G401 (cell line): Measurements from ENCODE around the gene MCUB. TPM values are rescaled to one million over a fixed set of nuclear protein-coding genes. Genes with fewer than 3 reads are reported as not detected.

Experiments used
- DNase-seq: peaks from one replicate; pipeline ENCODE4 v3.0.0-alpha.2; 2015; ENCODE audit warnings: low spot score
- in situ Hi-C: cut with HindIII; loops from 2 replicates; pipeline ENCODE4 v1.10.0; 2016; ENCODE audit warnings: low sequenced_read_pairs, mixed read lengths
- total RNA-seq: library from RNA; depleted of rRNA; stranded (reverse); fragments of >200 nt; shearing (Covaris generic); gene quantifications from 2 replicates; pipeline ENCODE4 v1.2.3, GENCODE V29; 2014

MCUB gene
- total RNA-seq, 1 experiment from 2014 or later: 50.2 TPM

DNA sequence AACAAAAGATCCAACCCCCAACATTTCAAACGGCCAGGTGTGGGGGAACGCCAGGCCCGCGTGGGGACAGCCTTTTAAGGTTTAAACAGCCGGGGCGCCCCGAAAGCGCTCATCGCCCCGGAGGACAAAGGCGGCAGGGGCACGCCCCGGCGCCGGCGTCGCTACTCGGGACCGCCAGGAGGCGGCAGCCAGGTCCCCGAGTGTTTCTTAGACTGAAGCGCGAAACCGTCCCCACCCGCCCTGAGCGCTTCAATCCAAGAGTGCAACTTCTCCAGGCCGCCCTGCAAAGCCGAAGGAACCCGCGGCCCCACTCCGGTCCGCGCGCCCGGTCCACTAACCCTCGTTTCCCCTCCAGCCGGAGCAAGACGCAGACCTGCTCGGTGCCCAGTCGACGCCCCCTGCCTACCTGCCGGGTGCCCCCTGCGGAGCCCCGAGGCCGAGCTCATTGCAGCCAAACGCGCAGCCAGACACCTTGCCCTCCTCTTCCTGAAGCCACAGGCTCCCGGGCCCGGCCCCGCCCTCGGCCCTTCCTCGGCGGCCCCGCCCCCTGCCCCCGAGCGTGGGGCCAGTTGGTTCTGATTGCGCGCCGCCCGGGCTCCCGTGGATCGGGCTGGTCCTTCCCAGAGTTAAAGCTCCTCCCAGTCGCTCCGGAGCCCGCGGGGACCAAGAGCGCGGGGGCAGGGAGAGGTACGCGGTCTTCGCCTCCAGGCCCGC is 143.1 kb downstream of the MCUB start, which contains the start of gene CASP6:
TSS of gene CASP6 (minus strand) at position 496 of the 714 bp plus-strand sequence. CDS start at position 446, 50 bp downstream.
- peak; percentile 72 for DNase-seq
- in situ Hi-C loops: no loop called here

DNA sequence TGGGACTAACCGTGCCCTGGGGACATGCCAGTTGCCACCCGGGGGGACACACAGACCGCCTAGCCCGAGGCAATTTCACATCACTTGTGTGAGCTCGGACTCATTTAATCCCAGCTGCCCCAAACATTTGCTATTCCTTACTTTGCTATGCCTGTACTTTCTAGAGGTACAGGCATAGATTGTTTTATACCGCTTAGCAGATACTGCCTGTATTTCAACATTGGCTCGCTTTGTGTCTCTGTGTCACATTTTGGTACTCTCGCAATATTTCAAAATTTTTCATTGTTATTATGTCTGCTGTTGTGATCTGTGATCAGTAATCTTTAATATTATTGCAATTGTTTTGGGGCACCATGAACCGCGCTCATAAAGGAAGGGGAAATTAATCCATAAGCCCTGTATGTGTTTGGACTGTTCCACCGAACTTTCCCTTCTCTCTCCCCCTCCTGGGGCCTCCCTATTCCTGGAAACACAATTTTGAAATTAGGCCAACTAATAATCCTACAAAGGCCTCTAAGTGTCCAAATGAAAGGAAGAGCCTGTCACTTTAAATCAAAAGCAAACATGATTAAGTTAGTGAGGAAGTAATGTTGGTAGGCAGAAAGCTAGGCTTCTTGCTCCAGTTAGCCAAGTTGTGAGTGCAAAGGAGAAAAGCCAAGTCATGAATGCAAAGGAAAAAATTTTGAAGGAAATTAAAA is 143.8 kb downstream of the MCUB start:
- in situ Hi-C loops: no loop called here
- no peak for DNase-seq

DNA sequence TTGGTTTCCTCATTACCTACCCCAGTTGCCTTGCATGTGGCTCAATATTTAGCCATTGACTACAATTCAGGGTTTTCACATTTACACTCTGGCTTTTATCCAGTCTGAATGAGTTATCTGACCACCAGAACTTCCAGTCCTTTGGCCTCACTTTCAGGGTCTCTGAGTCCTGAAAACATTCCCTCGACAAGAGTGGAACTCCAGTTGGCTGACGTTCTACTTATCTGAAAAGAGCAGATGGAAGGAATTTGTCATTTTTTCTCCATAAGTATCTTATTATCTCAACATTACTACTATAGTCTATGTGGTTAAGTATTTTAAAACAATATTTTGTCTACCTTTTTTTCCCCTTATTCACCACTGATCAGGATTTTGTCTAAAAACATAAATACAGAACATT is 148.4 kb downstream of the MCUB start:
- no peak for DNase-seq
- in situ Hi-C loops: no loop called here

DNA sequence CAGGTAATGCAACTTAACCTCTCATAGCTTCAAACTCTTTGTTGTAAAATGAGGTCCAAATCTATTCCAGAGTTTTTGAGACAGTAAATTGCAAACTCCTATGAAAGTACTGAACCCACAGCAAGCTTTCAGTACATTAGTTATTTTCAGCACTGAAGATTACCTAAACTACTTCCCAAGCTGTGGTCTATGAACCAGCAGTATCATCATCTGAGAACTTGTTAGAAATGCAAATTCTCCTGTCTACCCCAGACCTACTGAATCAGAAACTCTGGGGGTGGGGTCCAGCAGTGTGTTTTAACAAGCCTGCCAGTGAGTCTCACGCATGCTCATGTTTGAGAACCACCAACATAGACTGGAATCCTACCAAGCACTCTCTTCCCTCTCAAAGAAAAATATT is 148.9 kb downstream of the MCUB start:
- DNase-seq: no peak
- in situ Hi-C loops: no loop called here

DNA sequence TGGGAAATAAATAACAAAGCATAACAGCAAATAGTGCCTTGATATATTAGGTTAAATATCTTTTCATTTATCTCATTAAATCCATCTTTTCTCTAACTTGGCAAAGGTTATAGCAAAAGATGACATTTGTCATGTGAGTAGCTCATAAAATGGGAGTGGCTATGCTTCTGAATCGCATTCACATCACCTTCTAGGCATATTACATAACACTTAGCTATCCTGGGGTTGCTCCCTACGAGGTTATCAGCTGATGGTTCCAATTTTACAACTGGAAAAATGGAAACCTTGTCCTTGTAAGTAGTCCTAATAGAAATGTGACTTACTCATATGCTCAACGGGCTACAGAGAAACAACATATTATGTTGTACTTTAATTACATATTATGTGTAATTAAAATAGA is 153.5 kb downstream of the MCUB start:
- DNase-seq: no peak
- in situ Hi-C loops: no loop called here

DNA sequence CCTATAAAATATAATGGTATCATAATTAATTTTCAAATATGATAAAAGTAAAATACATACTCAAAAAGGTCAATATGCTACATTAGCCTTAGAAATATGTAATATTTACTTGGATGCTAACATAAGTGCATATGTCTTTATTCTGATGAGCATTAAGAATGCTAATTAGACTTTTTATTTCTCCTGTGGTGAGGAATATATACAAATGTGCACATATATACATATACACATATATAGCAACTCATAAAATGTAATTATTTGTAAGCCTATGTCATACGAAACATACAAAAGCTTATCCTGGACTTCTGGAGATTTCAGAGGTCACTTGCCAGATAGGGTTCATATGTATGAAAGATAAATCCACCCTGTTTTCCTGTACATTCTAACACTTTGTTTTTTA is 158.7 kb downstream of the MCUB start:
- DNase-seq: no peak
- in situ Hi-C loops: no loop called here

DNA sequence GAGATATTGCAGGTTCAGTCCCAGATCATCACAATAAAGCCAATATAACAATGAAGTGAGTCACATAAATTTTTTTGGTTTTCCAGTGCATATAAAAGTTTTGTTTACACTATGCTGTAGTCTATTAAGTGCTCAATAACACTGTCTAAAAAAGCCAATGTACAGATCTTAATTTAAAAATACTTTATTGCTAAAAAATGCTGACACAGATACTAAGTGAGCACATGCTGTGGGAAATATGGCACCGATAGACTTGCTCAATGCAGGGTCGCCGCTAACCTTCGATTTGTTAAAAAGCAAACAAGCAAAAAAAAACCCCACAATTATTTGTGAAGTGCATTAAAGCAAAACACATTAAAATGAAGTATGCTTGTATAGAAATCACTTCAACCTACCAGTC is 159.6 kb downstream of the MCUB start:
- in situ Hi-C loops: no loop called here
- DNase-seq: no peak

DNA sequence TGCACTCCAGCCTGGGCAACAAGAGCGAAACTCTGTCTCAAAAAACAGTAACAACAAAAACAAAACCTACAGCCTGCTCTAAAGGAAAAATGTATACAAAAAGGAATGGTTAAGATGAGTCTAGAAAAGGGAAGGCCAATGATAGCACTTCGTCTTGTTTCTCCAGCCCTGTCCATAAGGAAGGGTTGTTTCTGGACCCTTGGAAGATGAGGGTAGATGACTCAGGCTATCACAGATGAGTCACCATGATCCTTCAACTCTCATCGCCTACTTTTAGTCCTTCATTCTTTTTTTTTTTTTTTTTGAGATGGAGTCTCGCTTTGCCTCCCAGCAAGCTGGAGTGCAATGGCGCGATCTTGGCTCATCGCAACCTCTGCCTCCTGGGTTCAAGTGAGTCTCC is 161.0 kb downstream of the MCUB start:
- no peak for DNase-seq
- in situ Hi-C loops: no loop called here

DNA sequence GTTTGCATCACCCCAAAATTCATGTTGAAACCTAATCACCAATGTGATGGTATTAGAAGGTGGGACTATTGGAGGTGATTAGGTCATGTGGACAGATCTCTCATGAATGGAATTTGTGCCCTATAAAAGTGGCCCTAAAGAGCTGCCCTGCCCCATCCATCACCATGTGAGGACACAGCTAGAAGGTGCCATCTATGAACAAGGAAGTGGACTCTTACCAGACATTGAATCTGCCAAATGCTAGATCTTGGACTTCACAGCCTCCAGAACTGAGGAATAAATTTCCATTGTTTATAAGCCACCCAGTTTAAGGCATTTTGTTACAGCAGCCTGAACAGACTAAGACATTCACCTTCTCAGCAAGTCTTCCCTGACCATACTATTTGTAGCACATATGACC is 162.3 kb downstream of the MCUB start:
- in situ Hi-C loops: no loop called here

DNA sequence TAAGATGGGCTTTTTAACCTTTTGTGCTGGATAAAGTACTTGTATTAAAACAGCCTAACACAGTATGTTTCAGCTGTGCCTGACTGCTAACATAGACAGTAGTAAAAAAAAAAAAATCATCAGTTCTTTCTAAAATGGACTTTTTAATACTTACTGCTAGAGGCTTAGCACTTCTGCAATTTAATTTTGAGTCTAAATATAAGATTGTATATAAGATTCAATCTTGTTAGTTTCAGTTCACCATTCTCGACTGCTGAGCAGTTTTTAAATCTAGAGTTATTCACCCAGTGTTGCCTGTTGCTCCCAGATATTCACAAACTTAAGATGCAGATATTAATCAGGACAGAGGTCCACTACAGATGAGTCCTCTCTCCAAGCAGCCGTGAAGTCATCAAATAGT is 163.1 kb downstream of the MCUB start:
- in situ Hi-C loops: no loop called here
- DNase-seq: no peak

More for the DNA sequence above, 162.3 kb downstream of the MCUB start:
- no peak for DNase-seq

DNA sequence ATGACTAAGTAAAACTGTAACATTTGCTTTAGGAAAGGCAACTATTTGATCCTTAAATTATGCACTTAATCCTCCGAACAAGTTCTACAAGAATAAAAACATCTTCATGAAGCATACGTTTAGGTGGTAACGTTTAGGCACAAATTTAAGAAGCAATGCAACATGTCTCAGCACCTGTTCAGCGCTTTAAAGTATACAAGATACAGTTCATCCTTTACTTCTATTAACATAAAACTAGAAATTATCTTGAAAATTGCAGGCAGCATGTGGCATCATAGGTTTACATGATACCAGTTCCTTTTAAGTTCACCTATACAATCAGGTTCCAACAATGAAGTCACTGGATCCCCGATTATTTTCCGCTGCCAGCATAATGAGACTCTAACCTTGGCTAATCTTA is 168.3 kb downstream of the MCUB start:
- no peak for DNase-seq
- in situ Hi-C loops: no loop called here

DNA sequence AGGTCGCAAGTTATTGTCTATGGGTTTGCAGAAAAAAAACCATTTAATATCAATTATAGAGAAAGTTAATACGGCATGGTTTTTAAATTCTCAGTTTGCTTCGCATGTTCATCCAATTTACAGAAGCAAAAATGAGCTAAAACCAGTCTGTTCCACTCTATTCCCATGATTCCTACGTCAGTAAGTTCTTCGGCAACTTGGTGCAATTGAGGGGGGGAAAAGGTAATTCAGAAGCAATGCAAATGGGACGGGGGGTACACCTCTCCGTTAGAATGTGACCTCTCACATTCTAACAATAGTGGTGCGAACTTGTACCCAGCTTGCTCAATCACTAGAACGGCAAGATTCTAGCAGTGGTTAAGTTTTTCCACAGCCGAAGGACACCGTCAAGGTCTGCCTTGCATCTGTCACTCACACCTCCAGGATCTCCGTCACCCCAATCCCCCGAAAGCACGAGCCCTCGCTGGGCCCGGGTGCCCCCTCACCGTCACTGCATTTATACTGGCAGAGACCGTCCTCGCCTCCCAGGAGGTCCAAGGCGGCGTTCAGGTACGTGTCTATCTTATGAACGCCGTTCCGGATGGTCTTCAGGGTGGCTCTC is 169.2 kb downstream of the MCUB start:
- DNase-seq: peak; percentile 24
- in situ Hi-C loops: no loop called here

DNA sequence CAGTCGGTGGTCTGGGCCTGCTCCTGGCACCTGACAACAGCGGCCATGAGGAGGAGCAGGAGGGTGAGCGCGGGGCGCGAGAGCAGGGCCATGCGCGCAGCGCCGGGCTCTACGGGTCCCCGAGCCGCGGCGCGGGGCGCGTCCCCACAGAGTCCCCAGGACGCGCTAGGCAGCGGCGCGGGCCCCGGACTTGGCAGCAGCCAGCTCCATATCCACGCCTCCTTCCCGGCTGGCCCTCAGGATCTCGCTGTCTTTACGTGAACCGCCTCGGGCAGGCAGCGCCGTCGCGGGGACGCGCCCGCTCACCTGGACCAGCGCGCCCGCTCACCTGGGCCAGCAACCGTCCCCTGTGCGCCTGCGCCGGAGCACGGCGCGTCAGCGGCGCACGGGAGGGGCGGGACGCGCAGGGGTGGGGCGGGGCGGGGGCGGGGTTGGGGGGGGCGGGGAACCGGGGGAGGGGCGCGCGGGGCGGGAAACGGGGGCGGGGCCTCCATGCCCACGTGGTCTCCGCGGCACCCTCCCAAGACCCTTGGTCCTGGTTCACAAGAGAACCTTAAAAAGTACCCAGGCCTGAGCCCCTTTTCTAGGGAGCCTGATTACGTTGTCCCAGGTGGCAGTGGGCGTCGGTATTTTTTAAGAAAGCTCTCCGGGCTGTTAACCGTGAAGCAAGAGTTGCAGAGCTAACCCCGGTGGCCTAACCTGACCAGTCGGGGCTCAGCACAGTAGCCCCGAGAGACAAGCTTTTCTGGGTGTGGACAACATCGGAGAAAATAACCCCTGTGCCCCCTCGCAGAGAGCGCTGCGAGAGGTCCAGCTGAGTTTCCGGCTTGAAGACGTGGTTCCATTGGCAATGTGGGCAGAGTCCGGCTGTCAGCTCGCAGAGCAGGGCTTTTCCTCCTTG is 169.9 kb downstream of the MCUB start, which contains the start of gene PLA2G12A:
TSS of gene PLA2G12A (minus strand) at position 353 of the 901 bp plus-strand sequence. CDS start at position 92, 261 bp downstream.
- peak; percentile 82 for DNase-seq
- in situ Hi-C loops: no loop called here

DNA sequence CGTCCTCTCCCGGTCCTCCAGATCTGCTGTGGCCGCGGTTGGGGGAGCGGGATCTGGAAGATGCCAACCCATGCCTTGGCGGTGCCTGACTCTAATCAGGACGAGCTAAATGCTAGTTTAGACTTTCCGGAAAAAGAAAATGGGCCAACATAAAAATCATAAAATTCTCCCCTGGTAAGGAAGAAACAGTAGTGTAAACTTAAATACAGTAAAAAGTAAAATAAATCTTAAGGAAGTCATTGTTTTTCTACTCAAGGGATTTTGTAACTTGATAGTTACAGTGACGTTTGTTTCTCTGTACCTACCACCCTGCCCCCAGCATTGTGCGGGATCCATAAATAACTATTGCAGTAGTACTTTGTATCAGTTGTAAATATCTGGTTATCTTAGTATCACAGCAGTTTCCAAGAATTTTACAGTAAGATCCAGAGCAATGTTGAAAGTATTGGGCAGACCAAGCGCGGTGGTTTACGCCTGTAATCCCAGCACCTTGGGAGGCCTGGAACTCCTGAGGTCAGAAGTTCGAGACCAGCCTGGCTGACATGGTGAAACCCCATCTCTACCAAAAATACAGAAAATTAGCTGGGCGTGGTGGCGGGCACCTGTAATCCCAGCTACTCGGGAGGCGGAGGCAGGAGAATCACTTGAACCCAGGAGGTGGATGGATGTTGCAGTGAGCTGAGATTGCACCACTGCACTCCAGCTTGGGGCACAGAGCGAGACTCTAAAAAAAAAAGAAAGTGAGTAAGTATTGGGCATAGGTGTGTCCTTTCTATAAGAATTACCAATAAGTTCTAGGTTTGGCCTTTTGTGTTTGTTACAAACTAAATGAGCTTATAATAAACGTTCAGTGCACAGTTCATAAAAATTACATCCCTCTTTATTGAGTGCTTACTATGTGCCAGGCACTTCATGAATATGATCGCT is 170.8 kb downstream of the MCUB start:
- in situ Hi-C loops: no loop called here

DNA sequence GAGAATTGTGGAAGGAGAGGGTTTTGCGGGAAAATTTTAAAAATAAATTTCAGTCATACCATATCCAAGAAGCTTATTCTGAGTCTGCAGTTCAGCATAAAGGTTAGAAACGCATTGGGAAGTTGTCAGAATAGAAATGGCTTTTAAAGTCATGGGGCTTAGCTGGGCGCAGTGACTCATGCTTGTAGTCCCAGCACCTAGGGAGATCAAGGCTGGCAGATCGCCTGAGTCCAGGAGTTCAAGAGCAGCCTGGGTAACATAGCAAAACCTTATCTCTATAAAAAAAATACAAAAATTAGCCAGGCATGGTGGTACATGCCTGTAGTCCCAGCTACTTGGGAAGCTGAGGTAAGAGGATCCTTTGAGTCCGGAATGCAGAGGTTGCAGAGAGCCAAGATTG is 173.7 kb downstream of the MCUB start:
- DNase-seq: no peak
- in situ Hi-C loops: no loop called here

More for the DNA sequence above, 170.8 kb downstream of the MCUB start:
- no peak for DNase-seq

DNA sequence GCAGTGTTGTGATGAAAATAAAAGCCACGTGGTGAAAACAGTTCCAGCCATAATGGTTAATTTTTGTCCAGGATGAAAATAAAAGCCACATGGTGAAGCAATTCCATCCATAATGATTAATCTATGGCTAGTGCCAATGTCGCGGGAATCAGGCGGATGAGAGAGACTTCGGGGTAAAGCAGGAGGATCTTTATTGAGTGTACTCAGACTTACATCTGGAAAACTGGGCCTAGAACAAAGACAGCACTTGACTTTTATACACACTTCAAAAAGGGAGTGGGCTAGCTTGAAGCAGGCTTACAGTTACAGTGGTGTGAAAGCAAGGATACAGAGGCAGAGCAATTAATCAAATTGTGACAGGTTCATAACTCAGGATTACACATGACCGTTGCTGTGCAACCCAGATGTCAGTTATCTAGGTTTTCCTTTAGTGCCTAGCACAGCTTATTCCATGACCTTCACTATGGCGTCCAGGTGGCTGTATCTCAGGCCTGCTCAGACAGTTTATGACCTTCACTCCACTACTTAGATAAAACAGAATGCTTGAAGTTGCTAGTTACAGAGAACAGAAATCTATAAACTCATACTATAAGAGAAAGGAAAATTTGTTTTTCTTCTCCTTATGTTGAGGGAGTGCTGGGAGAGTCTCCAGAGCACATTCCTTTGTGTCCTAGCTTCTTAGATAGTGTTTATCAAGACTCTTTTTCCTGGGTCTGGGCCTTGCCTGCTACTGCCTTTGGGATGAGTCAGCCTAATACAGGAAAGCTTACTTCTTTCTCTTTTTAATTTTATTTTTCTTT is 175.7 kb downstream of the MCUB start:
- in situ Hi-C loops: no loop called here
- no peak for DNase-seq
